Measurements from ENCODE around the gene CRPPA.
"Not testable (repeated sequence)": the region's sequence is repeated elsewhere in the genome, so short reads cannot be mapped to it uniquely, and the experiment has no call there.

The CRPPA gene

GRCh38 chr7:16398146-16399017 is 23.0 kb downstream of the CRPPA start:
- in situ Hi-C loops (cut with MboI; ENCODE audit: low sequenced_read_pairs) = no loop called here
- no peak overlapping the region for H3K4me3 ChIP-seq
- H3K9me3 ChIP-seq = peaks cover 17% of the 10 kb centered on the region
- no peaks in the 10 kb centered on the region for H3K36me3 ChIP-seq (replicated peaks)
- no peaks in the 10 kb centered on the region for H3K27me3 ChIP-seq (ENCODE audit: low read depth)
- no peak for DNase-seq (ENCODE audit: low spot score in 2 of 2)
- H3K4me1 ChIP-seq = no peaks in the 10 kb centered on the region; the same call in 1 of the 2 replicates

GRCh38 chr7:16397501-16398145 is 23.7 kb downstream of the CRPPA start:
- peaks cover 17% of the 10 kb centered on the region for H3K9me3 ChIP-seq
- no peak for DNase-seq (ENCODE audit: low spot score in 2 of 2)
- no peak overlapping the region for H3K4me3 ChIP-seq
- H3K36me3 ChIP-seq (replicated peaks) = no peaks in the 10 kb centered on the region
- in situ Hi-C loops (cut with MboI; ENCODE audit: low sequenced_read_pairs) = no loop called here
- H3K4me1 ChIP-seq = no peaks in the 10 kb centered on the region
- no peaks in the 10 kb centered on the region for H3K27me3 ChIP-seq (ENCODE audit: low read depth)

GRCh38 chr7:16396766-16397500 is 24.4 kb downstream of the CRPPA start:
- H3K4me3 ChIP-seq = no peak overlapping the region
- DNase-seq (ENCODE audit: low spot score in 2 of 2) = no peak
- H3K9me3 ChIP-seq = peaks cover 17% of the 10 kb centered on the region
- in situ Hi-C loops (cut with MboI; ENCODE audit: low sequenced_read_pairs) = no loop called here
- H3K27me3 ChIP-seq (ENCODE audit: low read depth) = no peaks in the 10 kb centered on the region
- no peaks in the 10 kb centered on the region for H3K4me1 ChIP-seq
- no peaks in the 10 kb centered on the region for H3K36me3 ChIP-seq (replicated peaks)

- DNase-seq (ENCODE audit: low spot score in 2 of 2) = no peak
- no peak overlapping the region for H3K4me3 ChIP-seq
- no peaks in the 10 kb centered on the region for H3K4me1 ChIP-seq
- no peaks in the 10 kb centered on the region for H3K36me3 ChIP-seq (replicated peaks)
- peaks cover 17% of the 10 kb centered on the region for H3K9me3 ChIP-seq
- in situ Hi-C loops (cut with MboI; ENCODE audit: low sequenced_read_pairs) = no loop called here
- no peaks in the 10 kb centered on the region for H3K27me3 ChIP-seq (ENCODE audit: low read depth)
Observed at GRCh38 chr7:16395121-16395520, 26.2 kb downstream of the CRPPA start.

- in situ Hi-C loops (cut with MboI; ENCODE audit: low sequenced_read_pairs) = no loop called here
- Histone ChIP-seq H3K4me1 (no peaks in the 10 kb centered on the region), H3K36me3 (replicated peaks) (no peaks in the 10 kb centered on the region), H3K9me3 (peaks cover 7% of the 10 kb centered on the region), H3K27me3 (ENCODE audit: low read depth) (no peaks in the 10 kb centered on the region), H3K4me3 (no peak overlapping the region)
- no peak for DNase-seq (ENCODE audit: low spot score in 2 of 2)
Observed at GRCh38 chr7:16393862-16394422, 27.4 kb downstream of the CRPPA start.

- no peaks in the 10 kb centered on the region for H3K27me3 ChIP-seq (ENCODE audit: low read depth)
- no peaks in the 10 kb centered on the region for H3K36me3 ChIP-seq (replicated peaks)
- H3K4me1 ChIP-seq = no peaks in the 10 kb centered on the region
- peaks cover 6% of the 10 kb centered on the region for H3K9me3 ChIP-seq
- in situ Hi-C loops (cut with MboI; ENCODE audit: low sequenced_read_pairs) = no loop called here
- DNase-seq (ENCODE audit: low spot score in 2 of 2) = no peak
- H3K4me3 ChIP-seq = no peak overlapping the region
Observed at GRCh38 chr7:16392990-16393523, 28.3 kb downstream of the CRPPA start.

GRCh38 chr7:16383786-16384185 is 37.6 kb downstream of the CRPPA start:
- H3K36me3 ChIP-seq (replicated peaks); in situ Hi-C loops (cut with MboI; ENCODE audit: low sequenced_read_pairs); H3K4me3 ChIP-seq; H3K9me3 ChIP-seq; DNase-seq (ENCODE audit: low spot score in 2 of 2); H3K27me3 ChIP-seq (ENCODE audit: low read depth); H3K4me1 ChIP-seq: not testable (repeated sequence)

- in situ Hi-C loops (cut with MboI; ENCODE audit: low sequenced_read_pairs); H3K4me3 ChIP-seq; H3K27me3 ChIP-seq (ENCODE audit: low read depth); H3K9me3 ChIP-seq; H3K4me1 ChIP-seq; DNase-seq (ENCODE audit: low spot score in 2 of 2); H3K36me3 ChIP-seq (replicated peaks): not testable (repeated sequence)
Observed at GRCh38 chr7:16383103-16383502, 38.2 kb downstream of the CRPPA start.
